HG03571 (cell line): ENCODE results near the gene SLC6A17.

Source experiments
- ATAC-seq: cut with Tn5 transposase; IDR thresholded peaks from one replicate; pipeline ENCODE4 v1.9.1; 2021; ENCODE audit not compliant: unreplicated experiment

SLC6A17 gene

GRCh38 chr1:110216844-110217444 is 66.7 kb downstream of the SLC6A17 start:
- ATAC-seq, result no peak

- ATAC-seq, result no peak
Observed at GRCh38 chr1:110218137-110218536, 67.8 kb downstream of the SLC6A17 start.

GRCh38 chr1:110218739-110219138 is 68.4 kb downstream of the SLC6A17 start:
- ATAC-seq, result no peak

GRCh38 chr1:110220324-110220723 is 70.0 kb downstream of the SLC6A17 start:
- ATAC-seq, result no peak

- ATAC-seq, result no peak
Observed at GRCh38 chr1:110221119-110221518, 70.8 kb downstream of the SLC6A17 start.

GRCh38 chr1:110223127-110223526 is 72.8 kb downstream of the SLC6A17 start:
- no peak for ATAC-seq

GRCh38 chr1:110223581-110223980 is 73.3 kb downstream of the SLC6A17 start:
- ATAC-seq, result no peak

- no peak for ATAC-seq
Observed at GRCh38 chr1:110224240-110224995, 74.1 kb downstream of the SLC6A17 start.

GRCh38 chr1:110225212-110225611 is 74.9 kb downstream of the SLC6A17 start:
- ATAC-seq, result no peak

GRCh38 chr1:110225756-110226404 is 75.6 kb downstream of the SLC6A17 start:
- ATAC-seq, result no peak

GRCh38 chr1:110227774-110228173 is 77.5 kb downstream of the SLC6A17 start:
- no peak for ATAC-seq

- no peak for ATAC-seq
Observed at GRCh38 chr1:110228381-110228780, 78.1 kb downstream of the SLC6A17 start.

GRCh38 chr1:110228869-110229268 is 78.6 kb downstream of the SLC6A17 start:
- no peak for ATAC-seq

GRCh38 chr1:110229348-110230001 is 79.2 kb downstream of the SLC6A17 start:
- no peak for ATAC-seq

GRCh38 chr1:110230381-110231199 is 80.3 kb downstream of the SLC6A17 start:
- ATAC-seq, result no peak

- ATAC-seq, result no peak
Observed at GRCh38 chr1:110233861-110234260, 83.6 kb downstream of the SLC6A17 start.

GRCh38 chr1:110234691-110235090 is 84.4 kb downstream of the SLC6A17 start:
- no peak for ATAC-seq

- ATAC-seq, result no peak
Observed at GRCh38 chr1:110235181-110235833, 85.0 kb downstream of the SLC6A17 start.

GRCh38 chr1:110235834-110236682 is 85.8 kb downstream of the SLC6A17 start:
- ATAC-seq, result no peak
